HG02588 (cell line): ENCODE results near the gene MAST4.

Experiments
- ATAC-seq: cut with Tn5 transposase; IDR thresholded peaks from one replicate; pipeline ENCODE4 v1.9.1; 2021; ENCODE audit warnings: mild to moderate bottlenecking, moderate library complexity; ENCODE audit not compliant: unreplicated experiment

The MAST4 gene

DNA sequence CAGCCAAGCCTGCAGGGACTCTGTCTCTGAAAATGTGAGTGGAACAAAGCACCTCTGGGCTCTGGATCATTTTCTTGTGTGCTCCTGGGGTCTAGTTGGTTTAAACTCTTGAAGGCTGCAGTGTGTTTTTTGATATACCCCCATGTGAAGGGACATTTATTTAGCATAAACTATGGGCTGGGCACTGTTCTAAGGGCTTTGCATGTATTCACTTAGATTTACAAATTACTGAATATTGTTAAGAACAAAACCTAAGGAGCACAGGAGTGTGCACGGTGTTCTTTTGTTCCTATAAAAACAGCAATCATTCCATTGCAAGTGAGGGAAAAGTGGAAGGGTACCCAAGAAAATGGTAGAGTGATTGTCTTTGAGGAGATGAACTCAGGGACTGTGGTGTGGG is 620.4 kb downstream of the MAST4 start:
- no peak for ATAC-seq
